Caki2 (cell line): ENCODE measurements around the gene TRAK1. TPM values are rescaled to one million over a fixed set of nuclear protein-coding genes. Genes with fewer than 3 reads are reported as not detected.

Source experiments
- DNase-seq: peaks from one replicate; pipeline ENCODE4 v3.0.0-alpha.2; 2015; ENCODE audit warnings: low read depth
- in situ Hi-C: cut with HindIII; loops from 2 replicates; pipeline ENCODE4 v1.10.0; 2016; ENCODE audit warnings: low sequenced_read_pairs, low pct_unique_long_range_greater_than_20kb, mixed read lengths
- total RNA-seq: library from RNA; depleted of rRNA; stranded (reverse); fragments of >200 nt; shearing (Covaris generic); gene quantifications from 2 replicates; pipeline ENCODE4 v1.2.3, GENCODE V29; 2014; ENCODE audit warnings: low replicate concordance

The TRAK1 gene
- total RNA-seq, 1 experiment from 2014 or later: 24.0 TPM

GRCh38 chr3:42133500-42134298 lies 42.5 kb downstream of the TRAK1 start:
- DNase-seq: no peak
- in situ Hi-C loops: no loop called here

- in situ Hi-C loops: no loop called here
- no peak for DNase-seq
Observed at GRCh38 chr3:42134867-42135464, 43.8 kb downstream of the TRAK1 start.

GRCh38 chr3:42139621-42140453 lies 48.7 kb downstream of the TRAK1 start:
- in situ Hi-C loops: no loop called here
- no peak for DNase-seq

GRCh38 chr3:42140665-42141203 lies 49.6 kb downstream of the TRAK1 start:
- in situ Hi-C loops: no loop called here
- DNase-seq: no peak

- DNase-seq: no peak
- in situ Hi-C loops: no loop called here
Observed at GRCh38 chr3:42143440-42143839, 52.3 kb downstream of the TRAK1 start.

GRCh38 chr3:42144209-42144608 lies 53.1 kb downstream of the TRAK1 start:
- in situ Hi-C loops: no loop called here
- no peak for DNase-seq

GRCh38 chr3:42148086-42148848 lies 57.1 kb downstream of the TRAK1 start:
- in situ Hi-C loops: no loop called here
- no peak for DNase-seq

GRCh38 chr3:42148982-42149432 lies 57.9 kb downstream of the TRAK1 start:
- in situ Hi-C loops: no loop called here
- peak; percentile 67 for DNase-seq

GRCh38 chr3:42149532-42149931 lies 58.4 kb downstream of the TRAK1 start:
- DNase-seq: no peak
- in situ Hi-C loops: no loop called here

GRCh38 chr3:42149975-42150374 lies 58.8 kb downstream of the TRAK1 start:
- DNase-seq: peak; percentile 26

GRCh38 chr3:42151596-42152168 lies 60.5 kb downstream of the TRAK1 start:
- DNase-seq: no peak
- in situ Hi-C loops: no loop called here

More at GRCh38 chr3:42149975-42150374, 58.8 kb downstream of the TRAK1 start:
- in situ Hi-C loops: no loop called here

GRCh38 chr3:42152193-42152592 lies 61.0 kb downstream of the TRAK1 start:
- no peak for DNase-seq
- in situ Hi-C loops: no loop called here

- no peak for DNase-seq
- in situ Hi-C loops: no loop called here
Observed at GRCh38 chr3:42153039-42153438, 61.9 kb downstream of the TRAK1 start.

GRCh38 chr3:42157540-42158538 lies 66.7 kb downstream of the TRAK1 start:
- DNase-seq: no peak
- in situ Hi-C loops: no loop called here

GRCh38 chr3:42159147-42159546 lies 68.0 kb downstream of the TRAK1 start:
- in situ Hi-C loops: no loop called here
- no peak for DNase-seq

GRCh38 chr3:42159706-42160472 lies 68.7 kb downstream of the TRAK1 start:
- peak; percentile 69 for DNase-seq
- in situ Hi-C loops: no loop called here
